HG02970 (cell line): Measurements from ENCODE around the gene CER1.

Experiments
- ATAC-seq: cut with Tn5 transposase; IDR thresholded peaks from one replicate; pipeline ENCODE4 v1.9.1; 2021; ENCODE audit warnings: mild to moderate bottlenecking, moderate library complexity, moderate number of reproducible peaks; ENCODE audit not compliant: unreplicated experiment, low FRiP score

The CER1 gene, protein sequence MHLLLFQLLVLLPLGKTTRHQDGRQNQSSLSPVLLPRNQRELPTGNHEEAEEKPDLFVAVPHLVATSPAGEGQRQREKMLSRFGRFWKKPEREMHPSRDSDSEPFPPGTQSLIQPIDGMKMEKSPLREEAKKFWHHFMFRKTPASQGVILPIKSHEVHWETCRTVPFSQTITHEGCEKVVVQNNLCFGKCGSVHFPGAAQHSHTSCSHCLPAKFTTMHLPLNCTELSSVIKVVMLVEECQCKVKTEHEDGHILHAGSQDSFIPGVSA

DNA sequence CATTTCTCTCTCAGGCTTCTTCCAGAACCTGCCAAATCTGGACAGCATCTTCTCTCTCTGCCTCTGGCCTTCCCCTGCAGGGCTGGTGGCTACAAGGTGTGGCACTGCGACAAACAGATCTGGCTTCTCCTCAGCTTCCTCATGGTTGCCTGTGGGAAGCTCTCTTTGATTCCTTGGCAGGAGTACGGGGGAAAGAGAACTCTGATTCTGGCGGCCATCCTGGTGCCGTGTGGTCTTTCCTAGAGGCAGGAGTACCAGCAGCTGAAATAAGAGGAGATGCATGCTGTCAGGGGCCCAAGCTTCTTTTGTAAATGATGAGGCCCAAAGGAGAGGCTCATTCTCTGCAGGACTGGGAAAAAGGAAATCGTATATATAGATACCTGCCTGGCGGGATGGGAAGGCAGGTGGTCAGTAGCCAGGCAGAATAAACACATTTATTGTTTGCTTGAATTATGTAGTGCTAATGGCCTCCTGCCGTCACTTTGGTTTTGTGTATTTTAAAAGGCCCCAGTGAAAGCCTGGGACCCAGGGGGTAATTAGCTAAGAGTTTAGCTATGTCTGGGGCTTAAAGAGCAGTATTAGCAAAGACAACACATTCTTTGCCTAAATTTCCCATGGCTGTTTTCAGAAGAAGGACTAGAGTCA is at the start of gene CER1:
CER1 (minus strand) TSS at position 343 of the 645 bp plus-strand sequence; CDS start at position 282, 61 bp downstream.
- no peak for ATAC-seq

DNA sequence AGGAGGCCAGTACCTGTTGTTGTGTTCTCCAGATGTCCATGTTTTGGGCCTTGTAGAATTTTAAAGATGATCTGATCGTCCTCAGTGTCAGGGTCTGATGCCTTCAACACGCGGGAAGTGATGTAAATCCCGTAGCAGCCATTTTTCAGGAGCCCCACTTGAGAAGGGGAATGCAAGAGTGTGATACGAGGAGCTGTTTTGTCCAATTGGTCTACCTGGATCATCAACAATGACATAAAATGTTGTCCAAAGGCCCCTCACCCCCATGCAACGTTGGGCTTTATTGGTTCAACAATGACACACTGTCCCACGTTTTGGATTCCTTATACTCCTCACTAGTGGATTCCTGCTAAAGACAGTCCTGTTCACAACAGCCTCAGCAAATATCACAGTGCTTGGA is 48.1 kb upstream of the CER1 start:
- no peak for ATAC-seq

DNA sequence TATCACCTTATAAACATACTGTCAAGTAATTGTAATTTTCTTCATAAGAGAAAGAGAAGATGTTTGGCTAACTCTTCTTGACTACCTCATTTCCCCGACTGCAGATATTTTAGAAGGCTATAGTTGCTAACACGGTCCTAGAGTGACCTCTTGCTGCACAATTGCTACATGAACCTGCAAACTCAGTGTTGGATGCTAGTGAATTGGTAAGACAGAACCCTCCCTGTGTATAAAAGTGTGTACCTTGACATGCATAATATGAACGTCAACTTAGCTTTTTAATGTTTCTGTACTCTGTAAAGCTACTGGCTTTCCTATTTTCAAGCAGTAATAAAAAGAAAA is 46.7 kb upstream of the CER1 start:
- no peak for ATAC-seq

DNA sequence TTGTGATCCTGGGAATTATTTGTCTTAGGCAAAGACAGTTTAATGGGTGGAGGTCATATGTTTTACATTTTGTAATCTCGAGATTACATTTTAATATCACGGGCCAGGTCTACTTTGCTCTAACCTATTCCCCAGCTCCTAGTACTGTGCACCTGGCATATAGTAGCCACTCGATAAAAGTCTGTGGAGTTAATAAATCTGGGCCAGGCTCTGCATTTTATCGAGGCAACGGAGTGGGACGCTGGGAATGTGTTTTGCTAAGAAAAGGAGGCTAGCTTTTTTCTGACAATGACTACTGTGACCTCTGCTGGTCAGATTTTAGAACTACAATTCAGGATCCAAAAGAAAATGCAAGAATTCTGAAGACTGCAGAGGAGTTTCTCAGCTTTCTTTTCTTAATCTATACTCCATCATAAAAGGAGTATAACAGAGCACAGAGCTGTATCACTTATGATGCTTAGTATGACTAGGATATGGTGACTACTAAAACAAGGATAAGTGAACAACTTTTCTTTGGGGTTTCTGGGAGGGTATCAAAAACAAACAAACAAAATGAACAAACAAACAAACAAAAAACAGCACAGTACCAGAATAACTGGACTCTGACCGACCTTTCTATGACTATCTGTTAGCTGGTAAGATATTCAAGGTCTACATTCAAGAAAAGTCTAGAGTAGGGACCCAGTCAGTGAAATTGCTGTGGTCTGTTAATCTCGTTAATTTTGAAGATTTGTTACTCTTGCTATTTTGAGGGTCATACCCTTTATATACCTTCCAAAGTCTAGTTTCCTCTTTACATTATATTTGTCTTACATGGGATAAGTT is 46.1 kb upstream of the CER1 start:
- ATAC-seq = no peak

DNA sequence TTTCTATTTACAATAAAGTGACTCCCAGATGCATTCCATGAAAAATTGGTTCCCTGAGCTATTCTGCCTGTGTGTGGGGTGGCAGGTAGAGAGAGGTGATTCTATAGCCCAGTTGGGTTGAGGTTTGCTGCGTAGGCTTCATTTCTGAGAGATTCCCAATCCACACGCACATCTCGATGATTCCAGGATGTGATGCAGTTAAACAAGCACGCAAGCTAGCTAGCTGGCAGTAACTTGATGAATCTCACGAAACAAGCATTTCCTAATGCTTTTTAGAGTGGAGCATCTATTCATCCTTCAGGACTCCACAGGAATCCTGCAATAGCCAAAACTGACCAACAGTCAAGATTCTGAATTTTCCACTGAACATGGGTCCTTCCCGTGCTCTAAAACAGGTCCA is 43.8 kb upstream of the CER1 start:
- no peak for ATAC-seq

DNA sequence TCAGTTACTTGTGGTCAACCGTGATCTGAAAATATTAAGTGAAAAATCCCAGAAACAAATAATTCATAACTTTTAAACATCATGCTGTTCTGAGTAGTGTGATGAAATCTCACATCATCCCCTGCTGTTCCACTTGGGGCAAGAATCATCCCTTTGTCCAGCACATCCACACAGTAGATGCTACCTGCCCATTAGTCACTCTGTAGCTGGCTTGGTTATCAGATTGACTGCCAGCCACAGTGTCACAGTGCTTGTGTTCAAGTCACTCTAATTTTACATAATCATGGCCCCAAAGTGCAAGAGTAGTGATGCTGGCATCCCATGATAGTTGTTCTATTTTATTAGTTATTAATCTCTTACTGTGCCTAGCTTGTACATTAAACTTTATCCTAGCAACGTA is 39.1 kb upstream of the CER1 start:
- no peak for ATAC-seq

DNA sequence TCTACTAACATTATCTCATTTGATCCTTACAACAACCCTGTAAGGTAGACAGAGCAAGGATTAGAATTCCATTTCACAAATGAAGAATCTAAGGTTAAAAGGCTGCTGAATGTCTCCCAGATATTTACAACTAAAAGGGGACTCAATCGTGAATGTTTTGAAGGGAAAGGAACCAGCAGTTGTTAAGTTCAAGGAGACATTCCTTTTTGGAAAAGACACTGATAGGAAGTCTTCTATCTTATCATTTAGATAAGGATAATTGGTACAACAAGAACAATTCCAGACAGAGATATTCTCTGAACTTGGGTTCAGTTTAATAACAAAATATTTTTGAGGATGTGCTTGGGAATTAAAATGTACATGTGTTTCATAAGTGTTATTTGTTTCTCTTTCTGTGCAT is 37.5 kb upstream of the CER1 start:
- ATAC-seq = no peak

DNA sequence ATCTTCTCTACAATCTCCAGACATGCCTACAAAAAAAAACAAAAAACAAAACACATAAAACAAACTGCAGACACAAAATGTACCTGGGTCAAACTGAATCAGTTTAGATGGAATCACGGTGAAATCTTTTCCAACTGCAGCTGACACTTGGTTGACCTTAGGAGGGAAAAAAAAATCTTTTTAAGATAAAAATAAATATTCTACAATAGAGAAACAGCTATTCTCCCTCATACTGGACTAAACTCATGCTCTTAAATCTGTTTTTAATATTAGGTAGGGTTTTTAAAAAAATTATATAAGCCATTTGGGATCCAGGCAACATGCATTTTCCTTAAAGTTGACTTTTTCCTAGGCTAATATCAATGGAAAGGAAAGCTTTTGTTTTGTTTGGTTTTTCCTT is 33.8 kb upstream of the CER1 start:
- no peak for ATAC-seq

DNA sequence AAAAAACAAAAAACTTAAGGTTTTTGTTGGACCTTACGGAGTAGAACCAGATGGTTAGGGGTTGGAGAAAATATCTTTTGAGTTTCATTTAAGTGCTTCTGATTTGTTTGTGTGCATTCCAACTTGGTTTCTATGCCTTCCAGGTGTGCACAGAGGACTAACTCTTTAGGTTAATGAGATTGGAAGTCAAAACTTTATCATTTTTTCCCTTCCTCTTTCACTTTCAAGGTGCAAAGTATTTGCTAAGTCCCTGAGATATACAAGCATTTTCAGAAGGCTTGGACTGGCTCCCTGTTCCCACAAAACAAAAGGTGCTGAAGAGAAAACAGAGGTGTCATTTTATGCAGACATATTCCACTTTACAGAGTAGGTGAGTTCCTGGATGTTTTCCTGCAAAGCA is 30.3 kb upstream of the CER1 start:
- ATAC-seq = no peak

DNA sequence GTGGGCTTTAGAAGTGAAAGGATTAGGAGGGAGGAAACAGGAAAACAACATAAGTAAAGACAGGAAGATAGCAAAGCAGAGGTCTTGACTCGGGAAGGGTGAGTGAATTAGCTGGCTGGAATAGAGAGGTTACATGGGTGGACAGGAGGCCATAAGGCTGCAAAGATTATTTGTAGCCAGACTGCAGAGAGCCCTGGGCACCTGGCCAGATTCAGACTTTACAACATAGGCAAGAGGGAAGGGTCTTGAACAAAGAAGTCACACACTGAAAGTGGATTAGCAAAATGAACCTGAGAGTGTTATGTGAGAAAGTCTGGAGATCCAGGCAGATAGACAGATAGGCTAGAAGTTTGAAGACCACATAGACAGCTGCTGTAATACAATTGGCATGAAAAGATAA is 29.7 kb upstream of the CER1 start:
- ATAC-seq = no peak

DNA sequence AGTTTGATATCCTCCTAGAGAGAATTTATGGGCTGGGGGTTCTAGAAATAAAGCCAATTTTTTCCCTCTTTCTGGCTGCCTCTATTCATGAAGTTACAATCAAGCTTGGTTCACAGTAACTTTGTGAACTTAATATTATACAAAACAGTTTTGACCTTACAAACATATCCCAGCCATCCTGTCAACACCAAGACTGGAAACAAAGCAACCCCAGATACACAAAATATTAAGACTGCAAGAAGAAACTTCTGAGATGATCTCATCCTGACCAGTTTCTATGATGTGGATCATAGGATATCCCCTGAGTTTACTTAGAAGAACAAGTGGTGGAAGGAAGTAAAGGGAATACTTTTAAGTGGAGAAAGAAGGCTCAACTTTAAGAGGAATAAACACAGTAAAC is 28.3 kb upstream of the CER1 start:
- ATAC-seq = no peak

DNA sequence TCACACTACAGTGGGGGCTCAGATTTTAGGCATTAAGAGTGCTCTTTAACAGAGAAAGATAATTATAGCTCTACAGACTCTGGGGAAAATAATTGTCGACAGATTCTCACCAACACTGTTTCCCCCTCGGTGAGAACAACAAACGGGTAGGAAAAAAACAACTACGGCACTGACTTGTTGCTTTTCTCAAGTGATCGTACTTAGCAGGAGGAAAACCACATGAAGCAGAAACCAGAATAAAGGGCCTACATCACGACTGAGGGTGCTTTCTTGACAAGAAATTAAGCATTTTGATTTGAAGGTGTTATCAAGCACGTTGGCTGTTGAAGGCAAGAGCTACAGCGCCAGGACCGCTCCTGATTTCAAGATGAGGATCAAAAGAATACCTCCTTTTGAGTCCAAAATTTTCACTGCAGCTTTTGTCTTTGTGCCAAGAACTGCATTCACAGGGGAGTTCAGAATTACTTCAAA is 27.2 kb upstream of the CER1 start:
- no peak for ATAC-seq

DNA sequence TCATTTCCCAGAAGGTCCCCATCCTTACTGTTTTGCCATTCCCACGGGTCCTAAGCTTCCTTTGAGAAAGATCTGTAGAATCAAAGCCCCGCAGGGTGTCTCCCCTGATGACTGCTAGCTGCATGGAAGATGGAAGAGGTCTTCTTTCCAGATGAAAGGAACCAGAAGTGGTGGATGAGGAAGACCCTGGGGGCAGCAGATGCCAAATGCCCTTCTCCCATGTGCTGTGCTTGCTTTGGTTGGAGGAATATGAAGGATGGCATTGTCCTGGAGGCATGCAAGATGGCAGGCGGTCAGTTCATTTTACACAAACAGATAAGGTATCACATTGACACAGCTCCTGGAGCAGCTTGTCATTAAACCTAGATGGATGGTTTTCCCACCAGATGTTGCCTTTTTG is 25.8 kb upstream of the CER1 start:
- ATAC-seq = no peak

DNA sequence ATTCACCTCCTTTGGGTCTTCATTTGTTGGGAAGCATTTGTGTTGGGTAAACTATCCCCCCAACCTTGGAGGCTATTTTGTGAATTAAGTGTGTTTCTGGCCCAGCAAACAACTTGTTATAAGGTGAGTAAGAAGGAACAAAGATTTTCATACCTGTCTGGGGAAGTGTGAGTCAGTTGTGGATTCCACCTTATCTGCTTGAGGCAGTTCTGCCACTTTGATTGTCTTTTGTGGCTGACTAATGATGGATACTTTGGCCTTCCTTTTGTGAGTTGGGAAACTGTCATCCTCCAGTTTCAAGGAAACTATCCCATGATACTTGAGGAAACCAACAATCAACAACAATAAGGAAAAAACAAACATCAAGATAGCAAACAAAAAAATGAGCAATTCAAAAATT is 24.6 kb upstream of the CER1 start:
- ATAC-seq = no peak

DNA sequence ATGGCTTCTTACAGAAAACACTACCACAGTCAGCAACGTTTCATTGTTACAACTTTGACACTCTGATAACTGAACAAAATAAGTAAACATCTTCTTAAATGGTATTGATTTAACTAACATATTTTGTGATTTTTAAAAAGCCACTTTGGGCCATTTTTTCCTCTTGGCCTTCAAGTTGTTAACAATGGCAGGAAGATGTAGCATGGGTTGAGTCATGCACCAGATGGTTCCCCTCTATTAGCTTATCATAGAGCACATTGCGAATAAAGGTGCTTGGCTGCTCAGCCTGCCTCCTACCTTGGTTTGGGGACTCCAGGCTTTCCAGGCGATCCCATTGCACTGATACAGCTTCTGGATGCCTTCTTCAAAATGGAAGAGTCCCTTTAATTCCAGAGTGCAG is 24.1 kb upstream of the CER1 start:
- ATAC-seq = no peak

DNA sequence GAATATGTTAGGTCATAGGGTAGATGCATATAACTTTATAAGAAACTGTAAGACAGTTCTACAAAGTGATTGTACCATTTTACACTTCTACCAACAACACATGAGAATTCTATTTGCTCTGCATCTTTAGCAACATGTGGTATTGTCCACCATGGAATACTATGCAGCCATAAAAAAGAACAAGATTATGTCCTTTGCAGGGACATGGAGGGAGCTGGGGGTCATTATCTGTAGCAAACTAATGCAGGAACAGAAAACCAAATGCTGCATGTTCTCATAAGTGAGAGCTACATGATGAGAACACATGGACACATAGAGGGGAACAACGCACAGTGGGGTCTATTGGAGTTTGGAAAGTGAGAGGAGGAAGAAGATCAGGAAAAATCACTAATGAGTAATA is 22.2 kb upstream of the CER1 start:
- ATAC-seq = no peak

DNA sequence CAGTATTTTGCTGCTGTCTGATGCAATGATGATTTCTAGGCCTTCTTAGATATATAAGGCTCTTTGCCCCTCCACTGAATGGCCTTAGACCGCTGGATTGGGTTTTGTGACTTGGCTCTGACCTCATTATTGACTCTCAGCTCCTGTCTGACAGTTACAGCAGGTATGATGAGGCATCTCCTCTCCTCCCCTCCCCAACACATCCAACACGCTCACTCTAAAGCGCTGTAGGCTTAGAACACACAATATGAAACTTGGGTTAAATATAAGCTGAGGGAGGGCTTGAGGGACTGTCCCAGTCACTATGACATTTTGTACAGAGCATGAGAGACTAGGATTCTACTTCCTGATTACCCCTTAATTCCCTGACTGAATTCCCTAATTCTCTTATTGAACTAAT is 18.8 kb upstream of the CER1 start:
- ATAC-seq = peak; percentile 98

DNA sequence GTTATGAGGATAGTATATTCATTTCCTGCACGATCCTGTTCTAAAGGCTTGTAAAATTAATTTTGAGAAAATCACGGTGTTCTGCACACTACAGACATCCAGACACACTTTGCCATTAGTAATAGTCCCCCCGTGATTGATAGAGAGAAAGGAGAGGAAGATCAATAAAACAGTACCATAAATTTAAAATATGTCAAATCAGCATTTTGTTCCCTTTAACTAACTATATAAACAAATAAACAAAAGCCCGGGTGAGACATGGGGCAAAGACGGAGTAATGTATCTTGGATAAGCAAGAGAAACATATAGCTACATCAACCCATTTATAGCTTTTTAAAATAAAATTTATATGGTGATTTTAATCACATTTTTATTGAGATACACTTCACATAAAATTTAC is 10.6 kb upstream of the CER1 start:
- no peak for ATAC-seq

DNA sequence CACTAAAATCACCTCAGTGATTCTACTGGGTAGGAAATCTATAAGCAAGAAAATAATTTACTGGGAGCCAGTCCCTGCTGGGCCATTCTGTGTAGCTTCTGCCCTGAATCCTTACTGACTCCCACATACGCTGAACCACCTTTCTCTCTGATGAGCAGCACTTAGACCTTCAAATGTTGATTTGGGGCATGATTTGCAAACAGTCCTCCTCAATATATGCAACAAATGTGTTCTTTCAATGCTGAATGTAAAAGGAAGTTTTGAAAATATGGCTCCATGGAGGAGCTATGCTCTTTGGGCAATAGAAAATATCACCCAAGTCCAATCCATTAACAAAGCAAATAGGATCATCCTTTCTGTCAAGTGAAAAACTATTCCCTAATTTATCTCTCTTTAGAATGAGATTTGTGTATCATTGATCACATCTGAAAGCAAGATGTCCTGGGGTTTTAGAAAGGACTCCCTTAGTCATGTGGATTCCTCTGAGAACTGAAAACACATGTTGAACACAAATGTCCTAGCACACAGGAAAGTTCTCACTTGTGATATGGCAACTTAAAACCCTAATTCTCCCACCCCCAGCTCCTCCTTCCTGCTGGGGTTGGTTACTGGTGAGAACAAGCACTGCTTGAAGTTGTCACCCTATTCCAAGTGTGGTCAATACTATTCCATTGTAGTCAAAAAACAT is 8.9 kb upstream of the CER1 start:
- ATAC-seq = no peak

DNA sequence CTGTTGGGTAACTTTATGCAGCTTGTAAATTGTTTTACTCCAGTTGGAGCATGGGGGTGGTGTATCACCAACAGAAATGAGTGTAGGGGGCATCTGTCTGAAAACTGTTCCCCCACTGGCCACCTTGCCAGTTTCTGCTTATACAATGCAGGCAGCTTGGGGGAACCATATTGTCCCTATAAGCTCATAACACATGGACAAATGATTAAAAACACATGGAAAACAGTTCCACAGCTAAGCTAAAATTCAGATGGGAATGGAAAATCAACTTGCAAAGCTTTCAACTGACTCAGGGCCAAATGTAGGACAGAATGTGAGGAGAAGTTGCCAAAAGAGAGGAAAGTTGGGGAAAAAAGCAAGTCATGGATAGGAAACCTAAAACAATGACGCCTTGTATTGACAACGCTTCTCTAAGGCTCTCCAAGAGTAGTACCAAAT is 7.9 kb upstream of the CER1 start:
- ATAC-seq = no peak

DNA sequence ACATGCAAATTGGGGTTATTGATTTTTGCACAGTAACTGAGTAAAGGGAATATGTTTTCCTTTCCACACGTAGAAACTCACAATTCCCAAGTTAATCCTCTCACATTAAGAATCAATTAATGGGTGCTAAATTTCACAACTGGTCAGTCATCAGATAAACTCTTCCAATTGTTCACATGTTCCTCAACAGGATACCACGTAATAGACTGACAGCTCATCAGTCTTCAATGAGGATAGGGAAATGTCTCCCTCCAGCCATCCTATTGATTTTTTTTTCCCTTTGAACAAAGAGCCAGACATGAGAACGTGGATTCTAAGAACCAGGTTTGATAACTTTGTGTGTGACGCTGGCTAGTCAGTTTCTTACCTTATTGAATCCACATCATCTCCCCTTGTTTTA is 768 bp upstream of the CER1 start:
- ATAC-seq = no peak
